Left forelimb (tissue), 1 donor: ENCODE data around the gene CALR3.
"Not testable (repeated sequence)": the region's sequence is repeated elsewhere in the genome, so short reads cannot be mapped to it uniquely, and the experiment has no call there.

ENCODE experiments used
- DNase-seq: peaks from one replicate; pipeline ENCODE4 v3.0.0-alpha.2; 2018; ENCODE audit warnings: low spot score

The CALR3 gene

DNA sequence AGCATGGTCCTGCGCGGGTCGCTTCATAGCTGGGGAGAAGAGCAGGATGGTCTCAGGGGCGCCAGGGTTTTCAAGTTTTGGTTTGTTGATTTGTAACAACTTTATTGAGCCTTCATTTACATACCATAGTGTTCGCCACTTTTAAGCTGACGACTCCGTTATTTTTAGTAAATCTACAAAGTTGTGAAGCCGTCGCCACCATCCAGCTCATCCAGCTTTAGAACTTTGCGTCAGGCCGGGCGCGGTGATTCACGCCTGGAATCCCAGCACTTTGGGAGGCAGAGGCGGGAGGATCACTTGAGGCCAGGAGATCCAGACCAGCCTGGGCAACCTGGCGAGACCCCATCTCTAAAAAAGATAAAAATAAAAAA is 631 bp upstream of the CALR3 start:
- DNase-seq = no peak

DNA sequence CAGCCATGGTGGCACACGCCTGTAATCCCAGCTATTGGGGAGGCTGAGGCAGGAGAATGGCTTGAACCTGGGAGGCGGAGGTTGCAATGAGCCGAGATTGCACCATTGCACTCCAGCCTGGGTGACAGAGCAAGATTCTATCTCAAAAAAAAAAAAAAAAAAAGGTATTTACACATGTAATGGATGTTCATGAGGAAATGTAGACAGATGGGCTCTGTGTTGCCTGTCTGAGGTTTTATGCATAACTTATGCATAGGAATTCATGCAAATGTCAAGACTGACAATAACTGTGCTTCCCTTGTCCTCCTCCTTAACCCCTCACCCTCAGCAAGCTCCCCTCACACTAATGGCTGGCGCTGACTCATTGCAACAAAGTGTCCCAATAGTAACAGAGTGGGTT is 9.5 kb downstream of the CALR3 start:
- not testable (repeated sequence) for DNase-seq

DNA sequence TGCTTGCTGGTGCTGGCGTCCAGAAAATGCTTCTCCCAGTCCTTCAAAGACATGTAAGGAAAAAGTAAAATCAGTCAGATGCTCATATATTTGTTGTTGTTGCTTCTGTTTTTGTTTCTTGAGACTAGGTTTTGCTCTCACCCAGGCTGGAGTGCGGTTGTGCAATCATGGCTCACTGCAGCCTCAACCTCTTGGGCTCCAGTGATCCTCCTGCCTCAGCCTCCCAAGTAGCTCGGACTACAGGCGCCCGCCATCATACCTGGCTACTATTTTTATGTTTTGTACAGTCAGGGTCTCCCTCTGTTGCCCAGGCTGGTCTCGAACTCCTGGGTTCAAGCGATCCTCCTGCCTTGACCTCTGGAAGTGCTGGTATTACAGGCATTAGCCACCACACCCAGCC is 13.2 kb downstream of the CALR3 start:
- no peak for DNase-seq

DNA sequence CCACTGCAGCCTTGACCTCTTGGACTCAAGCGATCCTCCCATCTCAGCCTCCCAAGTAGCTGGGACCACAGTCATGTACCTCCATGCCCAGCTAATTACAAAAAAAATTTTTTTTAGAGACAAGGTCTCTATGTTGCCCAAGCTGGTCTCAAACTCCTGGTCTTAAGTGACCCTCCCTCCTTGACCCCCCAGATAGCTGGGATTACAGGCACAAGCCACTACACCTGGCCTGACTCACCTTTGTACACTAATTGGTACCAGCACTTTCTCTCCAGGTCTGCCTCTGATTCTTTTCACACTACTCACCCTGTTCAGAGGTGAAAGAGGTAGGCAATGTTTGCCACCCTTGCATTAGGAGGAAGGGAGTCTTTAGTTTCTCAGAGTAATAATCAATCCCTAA is 18.7 kb downstream of the CALR3 start:
- DNase-seq = no peak

DNA sequence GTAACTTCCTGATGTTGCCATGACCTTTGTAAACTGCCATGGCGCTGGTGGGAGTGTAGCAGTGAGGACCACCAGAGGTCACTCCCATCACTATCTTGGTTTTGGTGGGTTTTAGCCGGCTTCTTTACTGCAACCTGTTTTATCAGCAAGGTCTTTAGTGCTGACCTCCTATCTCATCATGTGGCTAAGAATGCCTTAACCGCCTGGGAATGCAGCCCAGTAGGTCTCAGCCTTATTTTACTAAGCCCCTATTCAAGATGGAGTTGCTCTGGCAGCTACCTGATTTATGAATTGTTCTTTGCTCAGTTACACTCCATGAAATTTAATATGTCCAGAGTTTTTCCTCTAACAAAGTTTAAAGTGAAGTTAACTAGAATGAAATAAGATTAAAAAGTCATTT is 19.6 kb downstream of the CALR3 start:
- no peak for DNase-seq

DNA sequence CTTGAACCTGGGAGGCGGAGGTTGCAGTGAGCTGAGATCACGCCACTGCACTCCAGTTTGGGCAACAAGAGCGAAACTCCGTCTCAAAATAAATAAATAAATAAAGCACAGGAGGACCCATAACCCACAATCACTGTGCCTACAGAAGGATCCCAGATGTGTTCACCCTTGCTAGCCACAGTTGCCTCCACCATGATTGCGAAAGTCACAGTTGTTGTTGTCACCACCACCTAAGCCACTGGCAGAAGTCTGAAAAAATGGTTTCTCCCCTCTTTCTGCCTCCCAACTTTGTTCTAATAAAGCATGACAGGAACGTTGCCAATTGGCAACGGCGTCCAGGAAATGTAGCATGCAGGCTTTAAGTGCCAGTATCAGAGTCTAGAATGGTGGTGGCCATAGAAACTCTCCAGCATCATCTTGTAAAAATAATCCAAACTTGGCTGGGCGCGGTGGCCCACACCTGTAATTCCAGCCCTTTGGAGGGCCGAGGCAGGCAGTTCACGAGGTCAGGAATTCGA is 22.0 kb downstream of the CALR3 start:
- no peak for DNase-seq

DNA sequence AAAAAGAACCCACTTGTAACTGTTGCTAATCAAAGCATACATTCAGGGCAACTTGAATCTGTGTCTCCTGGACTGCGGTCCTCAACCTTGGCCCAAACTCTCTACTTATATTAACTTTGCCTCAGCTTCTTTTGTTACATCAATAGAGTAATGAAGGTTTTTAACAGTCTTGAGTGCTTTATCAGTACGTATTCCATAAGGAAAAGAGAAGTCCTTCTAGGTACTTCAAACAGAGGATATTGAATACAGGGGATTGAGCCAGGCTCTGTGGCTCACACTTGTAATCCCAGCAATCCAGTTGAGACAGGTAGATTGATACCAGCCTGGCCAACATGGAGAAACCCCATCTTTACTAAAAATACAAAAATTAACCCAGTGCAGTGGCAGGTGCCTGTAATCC is 23.0 kb downstream of the CALR3 start:
- no peak for DNase-seq

DNA sequence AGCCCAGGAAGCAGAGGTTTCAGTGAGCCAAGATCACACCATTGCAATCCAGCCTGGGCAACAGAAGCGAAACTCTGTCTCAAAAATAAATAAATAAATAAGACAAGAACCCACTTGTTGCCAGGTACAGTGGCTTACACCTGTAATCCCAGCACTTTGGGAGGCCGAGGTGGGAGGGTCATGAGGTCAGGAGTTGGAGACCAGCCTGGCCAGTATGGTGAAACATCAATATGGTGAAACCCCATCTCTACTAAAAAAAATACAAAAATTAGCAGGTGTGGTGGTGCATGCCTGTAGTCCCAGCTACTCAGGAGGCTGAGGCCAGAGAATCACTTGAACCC is 23.4 kb downstream of the CALR3 start:
- DNase-seq = not testable (repeated sequence)

DNA sequence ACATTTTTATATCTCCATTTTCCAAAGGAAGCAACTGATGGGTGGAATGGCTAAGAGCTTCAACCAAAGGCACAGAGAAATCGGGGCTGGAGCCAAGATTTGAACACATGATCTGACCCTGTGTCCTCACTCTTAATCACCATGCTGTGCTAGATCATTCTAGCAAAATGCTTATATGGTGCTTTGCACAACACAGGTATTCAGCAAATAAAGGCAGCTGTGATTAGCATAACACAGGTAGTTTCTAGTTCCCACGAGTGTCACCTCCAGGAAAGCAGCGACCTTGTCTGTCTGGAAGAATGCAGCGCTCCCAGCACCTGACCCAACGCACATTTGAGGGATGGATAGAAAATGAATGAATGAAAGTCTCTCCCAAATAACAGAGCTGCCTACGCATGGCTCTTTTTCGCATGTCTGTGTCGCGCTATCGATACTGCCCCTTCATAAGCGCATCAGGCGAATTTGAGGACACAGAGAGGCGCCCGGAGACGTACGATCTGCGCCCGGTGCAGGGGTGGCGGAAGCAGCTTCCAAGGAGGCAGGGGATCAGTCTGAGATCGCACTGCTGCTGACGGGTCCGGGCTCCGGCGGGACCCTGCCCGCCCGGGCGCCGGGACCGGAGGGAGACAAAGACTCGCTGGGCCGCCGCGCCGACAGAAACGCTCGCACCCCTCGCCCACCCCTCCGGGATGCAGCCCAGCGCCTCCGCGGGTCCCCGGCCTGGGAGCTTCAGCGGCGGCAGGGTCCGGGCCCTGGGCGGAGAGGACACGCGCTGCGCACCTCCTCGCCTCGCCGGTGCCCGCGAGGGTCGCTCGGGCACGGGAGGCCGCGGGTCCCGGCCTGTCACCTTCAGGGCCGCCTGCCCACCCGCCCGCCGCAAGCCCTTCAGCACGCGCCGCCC is 24.8 kb downstream of the CALR3 start:
- DNase-seq = no peak

DNA sequence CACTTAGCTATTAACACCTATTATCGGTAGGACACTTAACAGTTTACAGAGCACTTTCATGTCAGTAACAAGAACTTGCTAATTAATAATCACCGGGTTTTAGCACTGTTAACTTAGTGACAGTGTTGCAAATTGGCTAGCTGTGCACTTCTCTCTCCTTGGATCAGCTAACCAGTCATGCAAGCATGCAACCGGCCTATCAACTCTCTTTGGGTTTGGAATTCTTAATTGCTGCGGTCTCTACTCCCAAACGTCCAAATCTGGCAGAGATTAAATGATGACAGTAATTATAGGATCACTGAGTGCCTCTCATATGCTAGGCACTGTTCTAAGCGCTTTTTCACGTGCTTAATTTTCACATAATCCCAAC is 25.4 kb downstream of the CALR3 start:
- no peak for DNase-seq

DNA sequence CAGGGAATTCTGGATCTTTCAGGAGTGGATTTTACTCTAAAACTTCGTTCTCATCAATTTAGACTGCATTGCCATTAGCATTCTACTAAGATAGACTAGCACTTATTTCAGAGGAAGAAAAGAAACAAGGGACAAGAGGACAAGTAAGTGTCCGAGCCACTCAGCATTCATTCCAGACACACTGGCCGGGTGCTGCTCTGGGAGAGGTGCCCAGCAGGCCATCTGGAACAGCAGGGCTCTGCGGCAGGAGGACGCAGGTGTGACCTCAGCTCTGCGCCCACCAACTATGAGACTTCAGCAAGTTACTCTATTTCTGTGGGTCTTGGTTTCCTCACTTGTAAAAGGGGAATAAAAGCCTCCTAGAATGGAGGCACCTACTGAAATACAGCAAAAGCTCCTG is 28.4 kb downstream of the CALR3 start:
- no peak for DNase-seq

DNA sequence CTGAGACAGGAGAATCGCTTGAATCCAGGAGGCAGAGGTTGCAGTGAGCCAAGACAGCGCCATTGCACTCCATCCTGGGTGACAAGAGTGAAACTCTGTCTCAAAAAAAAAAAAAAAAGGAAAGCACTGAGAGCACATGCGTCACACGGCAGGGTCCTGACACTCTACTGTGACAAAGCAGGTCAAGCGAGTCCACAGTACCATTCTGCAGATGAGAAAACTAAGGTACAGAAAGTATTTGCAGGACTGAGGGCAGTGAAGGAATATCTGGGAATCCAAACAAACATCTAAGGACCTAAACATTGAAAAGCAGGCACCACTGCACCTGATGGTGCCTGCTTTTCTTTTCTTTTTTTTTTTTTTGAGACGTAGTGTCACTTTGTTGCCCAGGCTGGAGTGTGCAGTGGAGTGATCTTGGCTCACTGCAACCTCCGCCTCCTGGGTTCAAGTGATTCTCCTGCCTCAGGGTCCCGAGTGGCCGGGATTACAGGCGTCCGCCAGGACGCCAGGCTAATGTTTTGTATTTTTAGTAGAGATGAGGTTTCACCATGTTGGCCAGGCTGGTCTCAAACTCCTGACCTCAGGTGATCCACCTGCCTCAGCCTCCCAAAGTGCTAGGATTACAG is 29.1 kb downstream of the CALR3 start:
- not testable (repeated sequence) for DNase-seq

DNA sequence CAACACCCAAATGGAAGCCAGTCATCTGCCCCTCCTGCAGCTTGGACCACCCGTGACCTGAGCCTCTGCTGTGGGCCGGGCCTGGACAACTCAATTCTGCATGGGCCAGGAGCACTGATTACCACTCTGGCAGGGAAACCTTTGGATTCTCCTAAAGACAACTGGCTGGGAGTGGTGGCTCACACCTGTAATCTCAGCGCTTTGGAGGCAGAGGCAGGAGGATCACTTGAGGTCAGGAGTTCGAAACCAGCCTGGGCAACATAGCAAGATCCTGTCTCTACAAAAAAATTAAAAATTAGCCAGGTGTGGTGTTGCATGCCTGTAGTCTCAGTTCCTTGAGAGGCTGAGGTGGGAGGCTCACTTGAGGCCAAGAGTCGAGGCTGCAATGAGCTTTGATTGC is 30.7 kb downstream of the CALR3 start:
- DNase-seq = no peak

DNA sequence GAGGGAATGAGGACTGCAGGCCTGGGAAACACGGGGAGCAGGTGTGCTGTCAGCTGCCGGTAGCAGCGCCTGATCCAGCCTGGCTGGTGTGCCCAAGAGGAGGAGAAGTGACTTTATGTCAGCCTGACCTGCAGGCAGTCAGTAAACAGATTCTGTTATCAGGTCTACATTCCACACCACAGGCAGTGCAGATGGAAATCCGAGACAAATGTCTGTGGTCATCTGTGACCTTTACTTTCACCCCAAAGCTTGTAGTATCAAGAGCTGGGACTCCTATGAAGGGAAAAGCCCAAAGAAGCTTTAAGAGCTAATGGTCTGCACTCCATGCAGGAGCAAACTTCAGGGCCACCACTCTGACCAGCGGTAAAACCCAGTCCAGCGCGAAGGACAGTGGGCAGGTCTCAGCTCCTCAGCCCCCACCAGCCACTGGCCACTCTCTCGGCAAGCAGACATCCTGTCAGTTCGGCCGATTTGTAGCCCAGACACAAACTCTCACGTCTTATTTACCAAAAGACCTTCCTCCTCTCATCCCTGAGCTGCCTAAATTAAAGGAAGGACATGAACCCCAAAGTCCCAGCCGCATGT is 31.9 kb downstream of the CALR3 start:
- DNase-seq = no peak

DNA sequence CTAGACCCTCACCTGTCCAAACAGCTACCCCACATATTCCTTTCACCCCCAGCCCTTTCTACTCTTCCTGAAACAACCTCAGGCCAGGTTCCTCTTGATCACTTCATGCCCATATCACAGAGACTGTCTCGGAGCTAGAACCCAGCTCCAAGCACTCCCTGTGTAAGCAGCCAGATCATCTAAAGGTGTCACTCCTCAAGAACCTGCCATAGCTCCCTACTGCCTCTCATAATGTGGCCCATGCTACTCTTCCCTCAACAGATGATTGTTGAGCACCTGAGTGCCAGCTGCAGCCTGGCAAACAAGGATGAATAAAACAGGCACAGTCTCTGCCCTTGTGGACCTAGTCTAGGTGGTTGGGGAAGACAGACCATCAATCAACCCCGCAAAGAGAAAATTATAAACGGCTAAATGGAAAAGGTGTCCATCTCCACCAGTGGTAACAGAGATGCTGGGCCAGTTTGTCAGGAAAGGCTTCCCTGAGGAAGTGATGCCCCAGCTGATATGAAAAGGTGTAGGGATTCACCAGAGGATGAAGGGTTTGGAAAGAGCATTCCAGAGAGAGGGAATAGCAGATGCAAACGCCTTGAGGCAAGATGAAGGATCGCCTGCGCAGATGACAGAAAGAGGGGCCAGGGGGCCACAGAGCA is 32.5 kb downstream of the CALR3 start:
- no peak for DNase-seq

DNA sequence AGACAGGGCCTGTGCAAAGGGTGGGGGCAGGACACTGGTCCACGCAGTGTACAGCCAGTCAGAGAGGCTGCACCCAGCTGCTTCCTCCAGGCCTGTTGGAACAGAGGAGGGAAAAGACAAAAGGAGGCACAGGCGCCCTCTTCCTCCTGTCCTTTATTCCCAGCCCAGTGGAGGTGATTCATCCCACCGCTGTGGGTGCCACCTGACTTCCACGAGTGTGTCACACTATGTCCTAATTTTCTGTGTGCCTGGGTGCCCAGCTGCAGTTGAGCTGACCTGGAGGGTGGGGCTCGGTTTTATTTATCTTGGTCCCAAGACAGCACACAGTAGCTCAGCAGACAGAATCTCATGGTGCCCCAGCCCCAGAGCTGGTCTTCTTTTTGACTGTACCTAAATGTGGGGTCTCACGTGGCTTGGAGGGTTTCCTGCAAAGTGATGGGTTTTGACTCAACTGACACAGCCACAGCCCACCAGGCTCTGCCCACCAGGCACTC is 33.2 kb downstream of the CALR3 start:
- DNase-seq = no peak

DNA sequence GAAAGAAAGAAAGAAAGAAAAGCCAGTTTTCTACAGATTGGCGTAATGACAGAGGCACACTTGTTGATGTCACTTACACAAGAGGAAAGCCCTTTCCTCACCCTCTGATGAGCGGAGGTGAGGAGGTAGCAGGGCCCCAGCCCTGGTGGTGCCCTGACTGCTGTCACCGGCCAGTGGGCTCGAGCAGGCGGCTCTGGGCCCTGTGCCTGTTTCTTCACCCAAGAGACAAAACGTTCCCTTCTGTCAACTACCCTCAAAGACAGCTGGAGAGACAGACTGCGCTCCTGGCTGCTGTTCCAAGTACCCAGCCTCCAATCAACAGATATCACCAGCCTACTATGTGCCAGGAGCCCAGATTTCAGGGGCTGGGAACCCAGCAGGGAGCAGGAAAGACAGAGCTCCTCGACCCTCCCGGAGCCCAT is 34.3 kb downstream of the CALR3 start:
- DNase-seq = no peak

DNA sequence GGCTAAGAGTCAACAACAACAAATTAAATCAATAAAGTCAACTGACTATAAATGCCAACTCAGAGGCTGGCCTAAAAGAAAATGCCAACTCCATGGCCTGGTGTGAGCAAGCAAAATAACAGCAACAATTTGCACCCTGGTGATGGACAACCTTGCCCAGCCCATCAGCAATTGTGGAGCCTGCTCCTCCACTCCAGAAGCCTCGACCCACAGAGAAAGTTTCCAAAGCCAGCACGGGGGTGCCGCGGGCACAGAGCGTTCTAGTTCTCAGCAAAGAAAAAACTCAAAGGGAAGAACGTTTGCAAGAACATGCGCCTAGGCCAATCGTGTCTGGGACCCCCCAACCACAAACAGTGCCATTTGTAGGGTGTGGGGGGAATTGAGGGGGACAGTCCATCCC is 35.5 kb downstream of the CALR3 start:
- no peak for DNase-seq

DNA sequence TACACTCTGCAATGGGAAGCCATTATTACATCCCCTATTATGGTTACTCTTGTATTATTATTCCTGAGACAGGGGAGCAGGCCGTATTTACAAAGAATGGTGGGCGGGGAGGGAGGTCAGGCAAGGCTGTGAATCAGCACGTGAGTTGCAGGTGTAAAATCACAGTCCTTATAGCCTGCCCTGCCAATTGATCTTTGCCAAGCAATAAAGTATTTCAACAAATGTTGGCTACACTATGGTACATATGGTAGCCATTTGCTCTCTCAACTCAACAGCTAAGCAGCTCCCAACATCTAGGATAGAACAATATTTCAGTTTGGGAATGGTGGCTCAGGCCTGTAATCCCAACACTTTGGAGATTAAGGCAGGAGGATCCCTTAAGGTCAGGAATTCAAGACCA is 36.3 kb downstream of the CALR3 start:
- no peak for DNase-seq

DNA sequence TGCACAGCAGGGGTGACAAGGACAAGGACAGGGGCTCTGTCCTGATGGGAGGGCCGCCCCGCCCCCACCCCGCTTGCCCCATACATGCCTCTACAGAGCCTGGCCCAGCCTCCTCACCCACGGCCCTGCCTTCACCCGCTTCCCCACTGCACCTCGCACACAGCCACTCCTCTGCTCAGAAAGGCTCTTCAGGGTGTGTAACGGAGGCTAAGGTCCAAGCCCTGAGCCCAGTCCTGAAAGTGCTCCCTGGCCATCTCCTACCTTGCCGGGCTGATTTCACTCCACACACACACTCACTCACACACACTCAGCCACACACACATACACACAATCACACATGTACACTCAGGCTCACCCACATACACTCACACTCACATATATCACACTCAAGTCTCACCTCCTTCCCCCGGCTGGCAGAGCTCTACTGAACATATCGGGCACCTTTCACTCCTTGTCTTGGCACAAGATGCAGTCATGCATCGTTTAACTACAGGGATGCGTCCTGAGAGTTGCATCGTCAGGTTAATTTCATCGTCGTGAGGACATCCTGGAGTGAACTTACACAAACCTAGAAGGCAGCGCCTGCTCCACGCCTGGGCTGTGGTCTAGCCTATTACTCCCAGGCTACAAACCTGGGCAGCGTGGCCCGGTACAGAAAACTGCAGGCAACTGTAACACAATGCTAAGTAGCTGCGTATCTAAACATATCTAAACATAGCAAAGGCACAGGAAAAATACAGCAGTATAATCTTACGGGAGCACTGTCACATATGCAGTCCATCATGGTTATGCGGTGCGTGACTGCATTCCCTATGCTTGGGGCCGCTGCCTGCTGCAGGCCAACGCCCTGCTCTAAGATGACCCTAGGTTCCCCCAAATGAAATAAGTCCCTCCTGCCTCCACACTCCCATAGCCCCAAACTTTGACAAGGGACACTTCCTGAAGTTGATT is 37.3 kb downstream of the CALR3 start:
- no peak for DNase-seq

DNA sequence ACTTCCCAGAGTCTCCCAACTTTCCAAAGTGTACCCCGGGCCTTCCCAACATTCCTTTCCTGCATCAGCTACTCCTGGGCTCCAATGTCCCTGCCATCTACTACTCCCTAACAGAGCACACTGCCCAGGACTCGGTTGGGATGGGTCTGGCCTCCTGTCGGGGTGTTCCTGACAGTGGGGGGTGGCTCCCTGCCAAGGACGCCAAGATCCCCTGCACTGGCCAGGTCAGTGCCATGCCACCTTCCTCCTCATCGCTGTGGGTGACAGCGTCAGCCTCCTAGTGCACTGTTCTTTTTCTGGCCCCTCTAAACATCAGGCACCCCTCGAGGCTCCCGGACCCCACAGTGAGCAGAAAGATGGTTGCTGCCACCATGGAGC is 38.0 kb downstream of the CALR3 start:
- DNase-seq = no peak
